Measurements from ENCODE around the gene ITIH5. TPM values are rescaled to one million over a fixed set of nuclear protein-coding genes. Genes with fewer than 3 reads are reported as not detected.

Gene ITIH5
- total and polyA plus RNA-seq, 9 donors = 4.8 to 32.2 (median 15.1) TPM

- Histone ChIP-seq H3K4me1 (ENCODE audit: insufficient read depth) (peaks cover 13% of the 10 kb centered on the region), H3K27ac (no peak overlapping the region), H3K9me3 (no peaks in the 10 kb centered on the region), H3K27me3 (no peaks in the 10 kb centered on the region), H3K4me3 (no peak overlapping the region), H3K36me3 (no peaks in the 10 kb centered on the region)
- 79 to 86% (median 83%) methylated on average over 3 of the region's 3 CpGs for WGBS, 3 donors
- intact Hi-C loops (cut with DNase I) = no loop called here
- no peak for TF ChIP-seq CTCF (IDR thresholded peaks at IDR 0.05)
- no peak for TF ChIP-seq POLR2A (IDR thresholded peaks at IDR 0.05)
- no peak for TF ChIP-seq EP300 (IDR thresholded peaks at IDR 0.05)
- no peak for DNase-seq
Observed at GRCh38 chr10:7558036-7558435, 108.7 kb downstream of the ITIH5 start.

GRCh38 chr10:7553531-7553930 lies 113.2 kb downstream of the ITIH5 start:
- Histone ChIP-seq H3K27me3 (no peaks in the 10 kb centered on the region), H3K4me3 (no peak overlapping the region), H3K36me3 (no peaks in the 10 kb centered on the region), H3K27ac (no peak overlapping the region), H3K9me3 (no peaks in the 10 kb centered on the region), H3K4me1 (ENCODE audit: insufficient read depth) (no peaks in the 10 kb centered on the region)
- TF ChIP-seq EP300 (IDR thresholded peaks at IDR 0.05) = no peak
- no peak for TF ChIP-seq CTCF (IDR thresholded peaks at IDR 0.05)
- TF ChIP-seq POLR2A (IDR thresholded peaks at IDR 0.05) = no peak
- no peak for DNase-seq
- 86 to 89% (median 88%) methylated on average over 10 of the region's 10 CpGs for WGBS, 3 donors
- intact Hi-C loops (cut with DNase I) = no loop called here

GRCh38 chr10:7551950-7552716 lies 114.6 kb downstream of the ITIH5 start:
- no peaks in the 10 kb centered on the region for H3K4me1 ChIP-seq (ENCODE audit: insufficient read depth)
- no peaks in the 10 kb centered on the region for H3K27me3 ChIP-seq
- no peak for TF ChIP-seq CTCF (IDR thresholded peaks at IDR 0.05)
- H3K4me3 ChIP-seq = no peak overlapping the region
- DNase-seq = no peak
- WGBS, 3 donors = 74 to 78% (median 76%) methylated on average over 18 of the region's 18 CpGs
- H3K27ac ChIP-seq = no peak overlapping the region
- no peaks in the 10 kb centered on the region for H3K36me3 ChIP-seq
- intact Hi-C loops (cut with DNase I) = no loop called here
- no peaks in the 10 kb centered on the region for H3K9me3 ChIP-seq

- Histone ChIP-seq H3K27ac (no peak overlapping the region), H3K27me3 (no peaks in the 10 kb centered on the region), H3K36me3 (no peaks in the 10 kb centered on the region), H3K9me3 (no peaks in the 10 kb centered on the region), H3K4me1 (ENCODE audit: insufficient read depth) (no peaks in the 10 kb centered on the region), H3K4me3 (no peak overlapping the region)
- TF ChIP-seq EP300 (IDR thresholded peaks at IDR 0.05) (no peak), POLR2A (IDR thresholded peaks at IDR 0.05) (no peak), CTCF (IDR thresholded peaks at IDR 0.05) (no peak)
- DNase-seq = no peak
- 79 to 90% (median 89%) methylated on average over 6 of the region's 6 CpGs for WGBS, 3 donors
- intact Hi-C loops (cut with DNase I) = no loop called here
Observed at GRCh38 chr10:7551289-7551688, 115.5 kb downstream of the ITIH5 start.
